Measurements from ENCODE around the gene PI4KA. TPM values are rescaled to one million over a fixed set of nuclear protein-coding genes. Genes with fewer than 3 reads are reported as not detected.

PI4KA gene
- total RNA-seq, 1 donor from 2014 or later, result 79.1 TPM

DNA sequence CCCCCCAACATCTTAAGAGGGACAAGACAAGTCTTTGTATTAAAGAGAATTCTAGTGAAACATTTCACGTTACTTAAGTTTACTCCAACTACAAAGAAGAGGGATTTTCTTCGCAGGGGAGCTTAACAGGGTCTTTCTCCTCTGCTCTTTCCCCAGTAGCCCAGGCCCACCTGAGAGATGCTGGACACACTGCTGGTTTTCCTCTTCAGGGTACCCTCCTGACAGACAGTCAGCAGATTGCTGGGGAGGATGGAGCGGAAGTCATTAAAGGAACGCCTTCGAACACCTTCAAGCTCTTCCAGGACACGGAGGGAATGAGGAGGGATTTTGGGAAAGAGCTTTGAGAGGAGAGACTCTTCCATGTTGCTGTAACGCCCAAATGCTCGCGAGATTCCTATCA, 39.1 kb downstream of the PI4KA start:
- DNase-seq (ENCODE audit: low spot score), result peak; percentile 22

DNA sequence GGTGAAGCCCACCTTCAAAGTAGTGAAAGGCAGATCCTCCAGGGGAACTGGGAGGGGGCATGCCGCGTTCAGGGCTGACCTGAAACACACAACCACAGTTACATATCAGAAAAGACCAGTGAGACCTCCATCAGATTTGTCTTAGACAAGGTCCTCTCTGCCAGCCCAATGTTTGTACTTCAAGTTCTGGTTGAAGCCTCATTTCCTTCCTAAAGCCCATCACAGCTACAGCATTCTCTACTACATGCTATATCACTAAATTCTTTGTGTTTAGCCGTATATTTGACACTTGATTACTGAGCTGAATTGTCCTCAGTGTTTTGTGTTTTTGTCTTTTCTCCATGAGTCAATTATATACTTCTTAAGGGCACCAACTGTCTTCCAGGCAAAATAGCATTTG, 40.1 kb downstream of the PI4KA start:
- no peak for DNase-seq (ENCODE audit: low spot score)

DNA sequence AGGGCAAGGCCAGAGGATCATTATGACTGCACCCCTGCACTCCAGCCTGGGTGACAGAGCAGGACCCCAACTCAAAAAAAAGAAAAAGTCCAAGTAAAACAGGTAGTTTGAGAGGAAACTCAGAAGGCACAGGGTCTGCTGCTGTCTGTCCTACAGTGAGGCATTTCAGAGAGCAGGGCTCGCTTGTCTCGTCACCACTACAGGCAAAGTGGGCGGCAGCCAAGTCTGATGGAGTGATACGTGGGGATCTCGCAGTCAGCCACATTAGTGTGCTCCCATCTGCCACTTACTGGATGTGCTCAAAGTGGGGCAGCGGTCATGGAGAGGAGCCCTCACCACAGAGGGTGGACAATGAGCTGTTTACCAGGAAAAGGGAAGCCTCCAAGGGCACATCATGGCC, 42.1 kb downstream of the PI4KA start:
- peak; percentile 67 for DNase-seq (ENCODE audit: low spot score)

DNA sequence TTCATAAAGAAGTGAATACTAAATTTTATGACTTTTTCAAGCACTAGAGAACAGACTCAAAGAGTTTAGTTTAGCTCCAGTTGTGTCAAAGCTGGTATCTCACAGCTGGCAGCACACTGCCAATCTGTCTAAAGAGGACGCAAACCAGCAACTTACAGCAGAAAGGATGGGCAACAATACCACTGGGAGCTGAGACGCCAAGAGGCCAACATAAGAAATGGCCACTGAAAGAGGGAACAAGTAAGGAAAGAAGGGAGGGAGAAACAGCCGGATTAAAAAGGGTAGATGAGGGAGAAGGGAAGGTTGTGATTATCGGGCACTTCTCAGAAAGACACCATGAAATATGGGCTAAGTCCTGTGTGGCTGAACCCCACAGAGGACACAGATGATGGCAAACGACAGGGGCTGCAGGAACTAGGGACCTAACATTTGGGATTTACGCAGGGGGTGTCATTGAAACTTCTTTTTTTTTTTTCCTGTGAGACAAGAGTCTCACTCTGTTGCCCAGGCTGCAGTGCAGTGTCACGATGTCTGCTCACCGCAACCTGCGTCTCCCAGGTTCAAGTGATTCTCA, 43.0 kb downstream of the PI4KA start:
- peak; percentile 45 for DNase-seq (ENCODE audit: low spot score)

DNA sequence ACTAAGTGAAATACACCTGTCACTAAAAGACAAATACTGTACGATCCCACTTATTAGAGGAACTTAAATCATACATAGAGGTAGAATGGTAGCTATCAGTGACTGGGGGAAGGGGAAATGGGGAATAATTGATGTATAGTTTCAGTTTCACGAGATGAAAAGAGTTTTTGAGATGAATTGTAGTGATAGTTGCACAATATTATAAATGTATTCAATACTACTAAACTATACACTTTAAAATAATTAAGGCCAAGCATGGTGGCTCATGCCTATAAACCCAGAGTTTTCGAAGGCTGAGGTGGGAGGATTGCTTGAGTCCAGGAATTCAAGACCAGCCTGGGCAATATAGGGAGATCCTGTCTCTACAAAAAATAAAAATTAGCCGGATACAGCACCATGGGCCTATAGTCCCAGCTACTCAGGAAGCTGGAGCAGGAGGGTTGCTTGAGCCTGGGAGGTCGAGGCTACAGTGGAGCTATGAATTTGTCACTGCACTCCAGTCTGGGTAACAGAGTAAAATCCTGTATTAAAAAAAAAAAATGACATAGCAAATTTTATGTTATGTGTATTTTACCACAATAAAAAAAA, 44.3 kb downstream of the PI4KA start:
- no peak for DNase-seq (ENCODE audit: low spot score)

DNA sequence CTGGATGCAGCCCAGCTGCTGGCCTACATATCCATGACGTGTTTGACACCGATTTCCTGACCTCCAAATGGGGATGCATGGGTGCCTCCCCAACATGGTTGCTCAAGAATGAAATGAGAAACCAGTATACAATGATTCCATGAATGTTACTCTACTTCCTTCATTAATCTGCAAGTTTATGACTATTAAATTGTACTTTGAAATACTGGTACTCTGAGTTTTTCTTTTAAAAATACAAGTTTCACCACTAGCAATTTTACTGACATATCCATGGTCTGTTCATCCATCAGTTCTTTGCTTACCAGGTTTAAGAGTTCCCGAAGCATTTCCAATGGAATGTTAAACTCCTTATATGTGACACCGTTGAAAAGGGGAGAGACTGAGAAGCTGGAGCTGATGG, 45.6 kb downstream of the PI4KA start:
- peak; percentile 37 for DNase-seq (ENCODE audit: low spot score)

DNA sequence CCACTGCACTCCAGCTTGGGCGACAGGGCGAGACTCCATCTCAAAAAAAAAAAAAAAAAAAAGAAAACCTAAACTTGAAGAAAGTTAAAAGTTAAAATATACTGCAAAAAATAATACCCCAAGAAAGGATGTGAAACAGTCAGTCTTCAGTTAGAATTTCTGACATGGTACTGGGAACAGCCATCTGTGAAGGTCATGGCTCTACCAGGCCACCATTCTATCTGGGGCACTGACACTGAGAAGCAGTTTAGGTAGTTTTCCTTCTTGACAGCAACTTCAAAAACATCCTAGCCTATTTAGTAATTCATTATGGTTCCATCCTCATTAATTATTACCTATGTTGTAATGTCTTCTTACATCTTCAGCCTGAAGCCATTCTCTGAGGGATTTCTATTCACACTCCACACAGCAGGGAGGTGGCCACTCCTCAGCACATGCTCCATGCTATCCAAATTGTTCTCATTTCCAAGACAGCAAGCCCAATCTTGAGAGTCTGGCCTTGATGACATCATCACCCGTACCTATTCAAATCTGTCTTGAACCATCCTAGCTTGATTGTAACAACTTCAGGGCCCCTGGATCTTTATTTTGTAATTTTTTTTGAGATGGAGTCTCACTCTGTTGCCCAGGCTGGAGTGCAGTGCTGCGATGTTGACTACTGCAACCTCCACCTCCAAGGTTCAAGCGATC, 46.5 kb downstream of the PI4KA start:
- peak; percentile 57 for DNase-seq (ENCODE audit: low spot score)

DNA sequence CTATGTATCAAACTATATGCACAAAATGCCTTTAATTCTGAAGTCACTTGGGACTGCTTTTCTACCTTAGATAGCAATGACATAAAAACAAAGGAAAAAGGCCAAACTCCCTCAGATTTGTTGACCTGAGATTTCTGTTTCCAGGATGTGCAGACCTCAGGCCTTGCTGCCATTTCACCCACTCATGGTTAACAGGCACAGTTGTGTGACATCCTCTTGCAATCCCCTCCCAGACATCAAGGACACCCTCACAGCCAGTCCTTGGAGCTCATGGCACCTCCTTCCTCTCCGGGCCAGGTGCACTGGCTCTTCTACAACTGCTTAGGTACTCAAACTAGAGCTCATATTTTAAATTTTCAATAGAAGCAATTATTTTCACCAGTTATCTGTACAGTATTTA, 47.4 kb downstream of the PI4KA start:
- DNase-seq (ENCODE audit: low spot score), result no peak

DNA sequence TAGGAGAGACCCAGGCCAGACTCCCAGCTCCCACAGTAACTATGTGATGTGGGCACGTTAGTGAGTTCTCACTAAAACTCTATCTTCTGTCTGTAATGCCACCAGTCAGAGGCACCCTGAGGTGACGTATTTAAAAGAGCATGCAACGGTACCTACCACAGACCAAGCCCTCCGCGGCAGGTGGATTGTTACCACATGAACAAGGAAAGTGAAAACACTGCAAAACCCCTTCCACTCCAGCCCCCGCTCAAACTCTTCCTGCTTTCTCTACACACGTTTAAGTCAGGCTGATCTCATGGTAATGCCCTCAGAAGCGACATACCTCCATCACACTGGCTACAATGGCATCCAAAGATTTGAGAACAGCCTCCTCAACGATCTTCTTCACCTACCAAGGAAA, 48.0 kb downstream of the PI4KA start:
- peak; percentile 60 for DNase-seq (ENCODE audit: low spot score)

DNA sequence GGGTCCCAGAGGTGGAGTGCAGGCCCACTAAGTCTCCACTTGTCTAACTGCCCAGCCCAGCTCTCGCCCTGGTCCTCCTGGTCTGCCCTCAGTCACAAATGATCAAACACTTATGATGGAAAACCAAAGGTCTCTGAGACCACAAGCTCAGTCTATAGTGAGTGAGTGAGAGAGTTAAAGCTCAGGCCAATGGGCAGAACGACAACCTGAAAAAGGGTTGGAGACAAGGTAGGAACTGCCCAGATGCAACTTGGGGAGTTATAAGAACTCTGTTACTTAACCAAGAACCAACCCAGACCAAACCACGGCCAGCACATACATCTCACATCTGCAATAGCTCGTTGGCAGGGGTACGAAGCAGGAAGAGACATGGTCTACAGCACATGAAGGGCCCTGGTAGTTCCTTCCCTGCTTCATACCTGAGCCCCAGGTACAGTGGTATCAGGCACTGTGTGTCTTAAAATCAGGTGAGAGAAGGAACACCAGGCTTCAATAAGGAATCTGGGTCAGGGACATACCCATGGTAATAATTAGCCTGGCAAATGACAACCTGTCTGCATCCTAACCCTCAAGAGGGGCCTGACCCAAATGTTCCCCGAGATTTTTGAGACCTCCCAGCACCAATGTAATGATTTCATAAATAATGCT, 48.9 kb downstream of the PI4KA start:
- DNase-seq (ENCODE audit: low spot score), result peak; percentile 41

DNA sequence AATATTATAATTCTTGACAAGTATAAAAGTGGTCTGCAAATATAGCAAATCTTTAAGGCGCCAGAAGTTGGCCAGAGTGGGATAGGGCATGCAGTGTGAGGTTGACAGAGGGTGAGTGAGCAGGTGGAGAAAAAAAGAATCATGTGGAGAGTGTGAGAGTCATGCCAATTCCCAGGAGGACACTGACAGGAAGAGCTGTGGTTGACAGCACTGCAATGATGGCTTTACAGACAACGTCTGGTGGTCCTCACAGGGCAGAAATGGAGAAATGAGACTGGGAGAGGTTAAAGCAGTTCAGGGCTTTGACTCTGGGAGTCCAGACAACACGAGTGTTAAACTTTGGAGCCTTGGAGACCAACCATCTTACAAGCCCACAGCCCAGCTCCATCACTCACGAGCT, 49.8 kb downstream of the PI4KA start:
- DNase-seq (ENCODE audit: low spot score), result no peak

DNA sequence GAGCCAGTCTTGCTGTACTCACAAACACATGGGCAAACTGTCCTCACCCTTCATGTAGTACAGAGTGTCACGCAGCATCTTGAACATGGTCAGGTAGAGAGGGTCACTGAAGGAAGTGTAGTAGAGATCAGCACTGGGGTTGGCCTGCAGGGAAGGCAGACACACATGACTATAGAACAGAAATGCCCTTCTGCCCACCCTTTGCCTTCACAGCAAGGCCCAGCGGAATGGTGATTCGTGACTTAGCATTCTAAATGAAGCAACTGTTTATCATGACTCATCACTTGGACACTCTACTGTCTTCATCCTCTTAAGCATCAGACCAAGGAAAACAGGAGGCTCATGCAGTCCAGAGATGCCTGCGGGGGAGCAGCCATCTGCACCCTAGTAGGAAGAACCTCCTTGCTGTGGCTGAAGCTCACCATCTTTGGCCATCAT, 51.3 kb downstream of the PI4KA start:
- no peak for DNase-seq (ENCODE audit: low spot score)

DNA sequence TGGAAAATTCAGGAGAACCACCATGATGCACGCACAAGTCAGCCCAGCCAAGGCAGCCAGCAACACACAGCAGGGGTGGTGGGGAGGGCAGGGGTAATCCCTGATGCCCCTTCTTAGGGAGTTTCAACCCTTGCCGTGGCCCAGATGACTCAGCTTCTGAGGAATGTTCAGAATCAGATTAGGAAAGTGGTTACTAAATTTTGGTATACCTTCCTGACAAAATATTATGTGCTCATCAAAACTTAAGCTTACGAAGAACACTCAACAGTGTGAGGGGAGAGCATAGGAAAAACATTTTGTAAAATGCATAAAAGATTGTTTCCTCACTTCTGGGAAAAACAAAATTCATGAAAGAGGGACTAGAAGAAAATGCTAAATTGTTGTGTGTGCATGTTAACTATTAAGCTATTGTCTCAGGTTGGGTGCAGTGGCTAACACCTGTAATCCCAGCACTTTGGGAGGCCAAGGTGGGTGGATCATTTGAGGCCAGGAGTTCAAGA, 52.6 kb downstream of the PI4KA start:
- no peak for DNase-seq (ENCODE audit: low spot score)

DNA sequence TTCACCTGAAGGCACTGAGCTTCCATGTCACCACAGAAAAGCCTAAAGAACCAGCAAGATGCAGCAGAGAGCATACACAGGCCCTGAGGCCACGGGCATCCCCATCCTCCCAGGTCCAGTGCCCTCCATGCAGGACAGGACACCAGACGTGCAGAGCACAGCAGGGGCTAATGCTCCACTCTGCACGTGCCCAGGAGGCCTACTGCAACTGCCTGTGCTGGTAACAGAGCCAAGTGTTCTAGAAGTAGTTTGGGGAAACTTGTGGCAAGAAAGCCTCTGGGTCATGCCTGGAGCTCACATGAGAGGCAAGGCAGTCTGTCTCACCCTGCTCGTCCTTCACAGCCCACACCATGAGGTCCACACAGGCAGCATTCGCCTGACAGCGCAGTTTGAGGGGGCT, 54.0 kb downstream of the PI4KA start:
- DNase-seq (ENCODE audit: low spot score), result no peak

DNA sequence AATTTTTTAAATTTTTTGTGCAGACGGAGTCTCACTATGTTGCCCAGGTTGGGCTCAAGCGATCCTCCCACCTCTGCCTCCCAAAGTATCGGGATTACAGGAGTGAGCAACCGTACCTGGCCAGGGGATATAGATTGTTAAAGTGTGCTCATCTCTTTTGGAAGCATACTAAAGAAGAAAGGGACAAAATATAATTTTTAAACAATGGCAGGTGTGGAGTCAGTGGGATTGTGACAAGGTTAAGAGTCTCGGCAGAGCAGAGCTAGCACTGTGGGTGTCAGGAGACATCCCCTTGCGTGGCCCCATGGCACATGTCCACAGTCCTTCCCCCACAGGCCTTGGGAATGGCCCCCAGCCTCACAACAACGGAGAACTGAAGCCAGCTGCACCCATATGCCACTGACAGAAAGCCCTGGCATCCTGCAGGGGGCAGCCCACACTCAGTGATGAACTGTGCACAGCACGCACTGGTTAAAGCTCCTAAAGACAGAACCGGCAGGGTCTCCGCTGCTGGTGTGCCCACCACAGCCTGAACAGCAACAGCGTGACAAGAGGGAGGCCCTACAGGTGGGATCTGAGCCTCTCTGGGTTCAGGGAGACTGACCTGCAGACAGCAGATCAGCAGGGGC, 54.8 kb downstream of the PI4KA start:
- no peak for DNase-seq (ENCODE audit: low spot score)

DNA sequence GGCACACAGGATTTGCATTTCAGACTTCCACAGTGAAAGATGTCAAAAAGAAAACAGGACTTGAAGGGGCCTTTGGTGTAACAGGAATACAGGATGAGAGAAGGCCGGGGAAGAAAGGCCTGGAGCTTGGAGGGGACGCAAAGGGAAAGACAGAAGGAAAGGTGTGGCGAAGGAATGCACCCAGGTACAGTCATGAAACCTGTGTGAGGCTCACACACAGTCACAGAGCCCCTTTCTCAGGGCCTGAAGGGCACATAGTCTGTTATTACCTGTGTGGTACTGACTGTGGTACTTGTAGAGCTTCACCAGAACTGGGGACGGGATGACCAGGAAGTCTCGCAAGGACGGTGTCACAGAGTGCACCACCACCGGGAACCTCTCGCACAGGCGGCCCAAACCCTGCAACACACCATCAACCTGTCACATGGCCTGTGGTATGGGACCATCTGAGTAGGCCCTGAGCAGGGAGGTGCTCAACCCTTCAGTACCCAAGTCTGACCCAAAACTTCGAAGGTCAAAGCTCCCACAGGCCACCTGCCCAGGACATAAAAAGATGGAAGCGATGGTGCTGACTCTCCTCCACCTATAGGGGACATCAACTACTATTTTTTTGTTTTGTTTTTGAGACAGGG, 55.6 kb downstream of the PI4KA start:
- no peak for DNase-seq (ENCODE audit: low spot score)

DNA sequence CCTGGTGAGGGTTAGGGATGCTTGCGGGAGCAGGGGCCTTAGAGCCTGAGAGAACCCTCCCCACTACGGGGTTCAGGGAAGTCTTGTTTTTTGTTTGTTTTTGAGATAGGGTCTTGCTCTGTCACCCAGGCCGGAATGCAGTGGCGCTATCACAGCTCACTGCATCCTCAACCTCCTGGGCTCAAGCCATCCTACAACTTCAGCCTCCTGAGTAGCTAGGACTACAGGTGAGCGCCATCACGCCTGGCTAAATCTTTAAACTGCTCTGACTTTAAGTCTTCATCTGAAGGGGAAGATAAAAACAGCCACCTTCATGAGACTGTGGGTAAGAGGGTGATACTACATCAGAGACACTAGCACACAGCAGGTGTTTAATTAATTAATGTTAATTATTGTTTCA, 56.2 kb downstream of the PI4KA start:
- DNase-seq (ENCODE audit: low spot score), result no peak

DNA sequence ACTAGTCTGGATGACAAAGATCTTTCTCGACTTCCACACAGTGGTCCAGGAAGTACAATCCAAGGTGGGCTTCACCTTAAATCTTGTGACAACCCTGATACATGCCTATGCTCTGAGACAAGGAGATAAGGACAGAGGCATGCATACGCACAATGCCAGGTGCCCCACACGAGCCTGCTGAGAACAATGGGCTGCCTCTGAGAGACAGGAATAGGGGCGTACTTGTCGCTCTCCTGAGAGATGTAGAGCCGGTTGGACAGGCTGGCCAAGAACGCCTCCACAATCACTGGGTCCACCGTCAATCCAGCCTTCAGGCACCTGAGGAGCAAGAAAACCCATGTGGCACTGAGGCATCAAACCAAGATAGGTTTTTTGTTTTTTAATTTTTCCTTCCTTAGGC, 59.2 kb downstream of the PI4KA start:
- no peak for DNase-seq (ENCODE audit: low spot score)

DNA sequence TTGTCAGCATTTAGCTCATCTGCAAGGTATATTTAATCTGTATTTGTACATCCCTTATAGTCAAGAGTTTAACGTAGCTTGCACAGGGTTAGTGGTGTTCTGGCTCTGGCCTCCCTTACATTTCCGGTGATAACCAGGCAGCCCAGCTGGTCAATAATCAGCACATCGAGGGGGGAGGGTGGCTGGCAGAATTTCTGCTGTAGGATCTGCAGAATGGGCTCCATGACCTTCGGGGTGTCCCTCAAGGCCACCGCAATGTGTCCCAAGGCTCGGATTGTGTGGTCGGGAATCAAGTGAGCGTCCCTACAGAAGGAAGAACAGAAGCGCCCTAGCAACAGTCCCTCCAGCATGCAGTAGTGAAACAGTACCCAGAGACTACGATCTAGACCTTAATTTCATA, 59.6 kb downstream of the PI4KA start:
- DNase-seq (ENCODE audit: low spot score), result no peak

DNA sequence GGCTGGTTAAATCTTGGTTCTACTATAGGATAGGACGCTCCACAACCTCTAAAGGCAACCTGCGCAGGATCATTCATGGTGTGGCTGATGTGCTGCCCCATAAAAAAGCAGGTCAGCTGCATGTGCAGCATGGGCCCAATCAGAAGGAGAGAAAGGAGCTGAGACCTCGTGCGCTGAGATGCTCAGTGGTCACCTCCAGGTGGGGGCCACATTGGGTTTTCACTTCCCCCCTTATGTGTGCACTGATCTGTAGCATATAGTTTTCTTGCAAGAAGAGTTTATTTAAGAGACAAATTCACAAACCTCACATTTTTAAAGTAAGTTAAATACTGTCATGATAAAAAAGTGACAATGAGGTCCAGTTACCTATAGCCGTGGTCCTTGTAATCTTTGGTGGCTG, 60.4 kb downstream of the PI4KA start:
- no peak for DNase-seq (ENCODE audit: low spot score)

DNA sequence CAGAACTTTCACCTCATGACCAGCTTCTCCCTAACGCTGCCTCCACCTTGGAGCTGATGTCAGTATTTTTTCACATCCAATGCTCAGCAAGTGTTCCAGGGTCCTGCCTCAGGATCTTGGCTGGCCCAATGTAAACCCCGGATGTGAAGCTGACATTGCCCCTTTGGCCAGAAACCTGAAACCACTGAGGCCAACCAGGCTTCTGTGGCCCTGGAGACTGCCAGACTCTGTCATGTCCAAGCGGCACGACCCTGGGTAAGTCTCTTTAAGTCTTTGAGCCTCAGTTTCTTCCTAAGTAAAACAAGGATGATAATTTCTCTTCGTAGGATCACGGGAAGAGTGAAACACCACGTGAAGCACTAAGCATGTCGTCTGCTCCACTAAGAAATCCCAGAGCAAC, 61.9 kb downstream of the PI4KA start:
- no peak for DNase-seq (ENCODE audit: low spot score)
